A549 (cell line): ENCODE measurements around the gene AFAP1. TPM values are rescaled to one million over a fixed set of nuclear protein-coding genes. Genes with fewer than 3 reads are reported as not detected.
A peak's percentile ranks its signal among the peaks of the same experiment; 100 is the strongest.

Experiments
- ATAC-seq, 2 experiments: fragments of 200-7000 bp in 1 of 2; fragments of >200 bp in 1 of 2; cut with Nextera tagmentation in 1 of 2; cut with Tn5 transposase in 1 of 2; 3 replicates each; pipeline versions ENCODE4 v1.8.0 to v1.9.1; 2018 to 2020; ENCODE audit warnings: mild to moderate bottlenecking in 1 of 2, moderate library complexity in 1 of 2
- CTCF ChIA-PET: fragments of 300-600 bp; sonication (Branson Sonifier 250); formaldehyde crosslinking; extraction: SDS; loops from one replicate; lab custom pipeline; 2021; ENCODE audit warnings: antibody characterized with exemption, inconsistent platforms; lab: Yijun Ruan, JAX
- POLR2A ChIA-PET: fragments of 350-600 bp; formaldehyde crosslinking; extraction: SDS; loops from one replicate; lab custom pipeline; 2021; ENCODE audit warnings: antibody characterized with exemption, inconsistent platforms; lab: Yijun Ruan, JAX
- DNase-seq, 2 experiments: peaks; one replicate each; pipeline versions ENCODE4 v3.0.0 to v3.0.0-alpha.2; 2011 to 2016; ENCODE audit warnings: low read depth in 1 of 2, low spot score in 1 of 2
- FAIRE-seq: peaks from 2 replicates; lab custom pipeline; 2011; peaks lifted over from hg19 to GRCh38; lab: Jason Lieb, UNC
- H3K27ac ChIP-seq, 2 experiments: fragments of >200 bp; sonication (Bioruptor Twin); formaldehyde crosslinking; 3 replicates each; pipeline ENCODE4 v1.5.1; 2016 to 2017
- H3K4me1 ChIP-seq: fragments of >200 bp; sonication (Bioruptor Twin); formaldehyde crosslinking; 3 replicates; pipeline ENCODE4 v1.6.1; 2016
- H3K4me2 ChIP-seq: fragments of >200 bp; sonication (Bioruptor Twin); formaldehyde crosslinking; 3 replicates; pipeline ENCODE4 v1.6.1; 2016
- H3K4me3 ChIP-seq: fragments of >200 bp; sonication (Bioruptor Twin); formaldehyde crosslinking; 3 replicates; pipeline ENCODE4 v1.5.1; 2016
- H3K9me3 ChIP-seq: fragments of >200 bp; sonication (Bioruptor Twin); formaldehyde crosslinking; 3 replicates; pipeline ENCODE4 v1.6.1; 2016
- ATOH8 ChIP-seq: fragments of 250-450 bp; sonication (Bioruptor Pico); IDR thresholded peaks from 2 replicates; pipeline ENCODE4 v1.5.0; 2020; ENCODE audit warnings: low read depth, mild to moderate bottlenecking, moderate library complexity
- BCL3 ChIP-seq: fragments of >200 bp; sonication (Bioruptor Twin); formaldehyde crosslinking; IDR thresholded peaks from 3 replicates; pipeline ENCODE4 v1.6.1; 2016
- CBX2 ChIP-seq: fragments of 200-600 bp; sonication (generic); IDR thresholded peaks from 2 replicates; pipeline ENCODE4 v1.6.1; 2016; ENCODE audit warnings: low read depth, mild to moderate bottlenecking, borderline replicate concordance
- CHD4 ChIP-seq: fragments of 200-600 bp; sonication (generic); IDR thresholded peaks from 2 replicates; pipeline ENCODE4 v1.6.1; 2016; ENCODE audit warnings: antibody characterized with exemption, mild to moderate bottlenecking, borderline replicate concordance
- CTCF ChIP-seq: fragments of >200 bp; sonication (Bioruptor Twin); formaldehyde crosslinking; IDR thresholded peaks from 3 replicates; pipeline ENCODE4 v1.5.1; 2016
- E2F6 ChIP-seq: IDR thresholded peaks from 2 replicates; pipeline ENCODE4 v1.6.1; 2012; ENCODE audit warnings: low read depth, borderline replicate concordance
- ESRRA ChIP-seq: fragments of 150-350 bp; IDR thresholded peaks from 2 replicates; pipeline ENCODE4 v1.6.1; 2014; ENCODE audit warnings: mild to moderate bottlenecking, low read length, borderline replicate concordance
- HES2 ChIP-seq: fragments of >200 bp; sonication (Bioruptor Twin); formaldehyde crosslinking; IDR thresholded peaks from 2 replicates; pipeline ENCODE4 v1.6.1; 2016
- HOXA7 ChIP-seq: fragments of 250-450 bp; sonication (Bioruptor Pico); IDR thresholded peaks from 2 replicates; pipeline ENCODE4 v1.5.0; 2020; ENCODE audit warnings: mild to moderate bottlenecking, moderate library complexity
- HOXB5 ChIP-seq: fragments of 250-450 bp; sonication (Bioruptor Pico); IDR thresholded peaks from 2 replicates; pipeline ENCODE4 v1.5.0; 2020; ENCODE audit warnings: mild to moderate bottlenecking, moderate library complexity
- JUN ChIP-seq, 2 experiments: fragments of >200 bp; sonication (Bioruptor Twin); formaldehyde crosslinking; IDR thresholded peaks; 2 replicates in 1 of 2; 3 replicates in 1 of 2; pipeline ENCODE4 v1.6.1; 2016 to 2017
- KDM1A ChIP-seq: fragments of 200-600 bp; sonication (generic); IDR thresholded peaks from 2 replicates; pipeline ENCODE4 v1.6.1; 2016; ENCODE audit warnings: low read depth, mild to moderate bottlenecking
- MAZ ChIP-seq: fragments of 150-350 bp; IDR thresholded peaks from 2 replicates; pipeline ENCODE4 v1.6.1; 2014; ENCODE audit warnings: antibody characterized with exemption, low read depth, low read length, borderline replicate concordance
- NFE2L2 ChIP-seq: fragments of 150-350 bp; conservative IDR thresholded peaks from 2 replicates; pipeline ENCODE4 v1.6.1; 2014; ENCODE audit warnings: low read length
- PBX3 ChIP-seq: IDR thresholded peaks from 2 replicates; pipeline ENCODE4 v1.6.1; 2012
- PHF8 ChIP-seq: fragments of 200-600 bp; sonication (generic); IDR thresholded peaks from 2 replicates; pipeline ENCODE4 v1.6.1; 2016; ENCODE audit warnings: low read depth, mild to moderate bottlenecking, antibody characterized with exemption, moderate library complexity, borderline replicate concordance
- POLR2AphosphoS2 ChIP-seq: conservative IDR thresholded peaks from 2 replicates; pipeline ENCODE4 v1.6.1; 2012; ENCODE audit warnings: low read length, improper control_type of control experiment, inconsistent platforms
- REST ChIP-seq: fragments of 200-600 bp; sonication (generic); IDR thresholded peaks from 2 replicates; pipeline ENCODE4 v1.6.1; 2016; ENCODE audit warnings: antibody characterized with exemption, mild to moderate bottlenecking, moderate library complexity
- TP53 ChIP-seq: fragments of 250-450 bp; sonication (Bioruptor Pico); IDR thresholded peaks from 2 replicates; pipeline ENCODE4 v1.5.0; 2021; ENCODE audit warnings: mild to moderate bottlenecking, moderate library complexity
- USF2 ChIP-seq: fragments of 450-650 bp; IDR thresholded peaks from 2 replicates; pipeline ENCODE4 v1.6.1; 2014; ENCODE audit warnings: antibody characterized with exemption
- ZNF302 ChIP-seq: fragments of 250-450 bp; sonication (Bioruptor Pico); IDR thresholded peaks from 2 replicates; pipeline ENCODE4 v1.9.0; 2021; ENCODE audit warnings: inconsistent platforms, mild to moderate bottlenecking, moderate library complexity
- ZSCAN20 ChIP-seq: fragments of 250-450 bp; sonication (Bioruptor Pico); IDR thresholded peaks from 2 replicates; pipeline ENCODE4 v1.8.0; 2022; ENCODE audit warnings: mild to moderate bottlenecking, moderate library complexity
- WGBS: methylation state at CpG from one replicate; pipeline ENCODE4 v1.1.6; 2017; ENCODE audit errors: missing lambda C conversion rate; 5-methylcytosine and 5-hydroxymethylcytosine counted together
- polyA plus RNA-seq, 4 experiments: library from polyadenylated mRNA; depleted of rRNA in 3 of 4; stranded (reverse); fragments of >200 nt; fragmentation: RNase III in 1 of 4; extraction: RNeasy Plus Mini Kit Qiagen cat#74134 plus additional on column Dnase treatment in 1 of 4; gene quantifications; 2 replicates in 3 of 4; 3 replicates in 1 of 4; pipeline ENCODE4 v1.2.3, GENCODE V29; 2011 to 2017

AFAP1 gene
- polyA plus RNA-seq, 2 of the 4 experiments (the other 2 are of a cell fraction) = 25.4 to 29.6 TPM

- TF ChIP-seq CTCF (peak; percentile 76), ATOH8 (no peak), JUN (IDR thresholded peaks at IDR 0.05) (no peak)
These were observed 47.7 kb upstream of the AFAP1 start (continued) for GRCh38 chr4:7987148-7987989.

- H3K27ac ChIP-seq = peak overlapping the region in 1 of 2 experiments; percentile 82; a peak in 4 of 6 replicates
- DNase-seq (no peak), FAIRE-seq (no peak), ATAC-seq (no peak)
- POLR2A ChIA-PET = no interaction called here
- no peaks in the 10 kb centered on the region for H3K9me3 ChIP-seq
- peaks cover 13% of the 10 kb centered on the region; the same call in 2 of the 3 replicates for H3K4me1 ChIP-seq
- TF ChIP-seq HOXB5 (CRISPR knock-in tag) (no peak), E2F6 (no peak), PHF8 (no peak), ZNF302 (CRISPR knock-in tag) (no peak), CHD4 (no peak), ESRRA (no peak), HOXA7 (CRISPR knock-in tag) (no peak), CBX2 (no peak), KDM1A (no peak), USF2 (no peak), ZSCAN20 (no peak), HES2 (no peak), POLR2AphosphoS2 (no peak), PBX3 (no peak), TP53 (no peak), REST (no peak), NFE2L2 (no peak), MAZ (no peak), BCL3 (no peak), CTCF (no peak)
- no peak overlapping the region for H3K4me3 ChIP-seq
- H3K4me2 ChIP-seq = no peak overlapping the region
- WGBS = 91% methylated on average over 17 of the region's 21 CpGs
- CTCF ChIA-PET = interaction anchor here (0.8 to 9.4 kb wide), 16 partner anchors 13 to 792 kb away, joined by 3 to 94 read pairs (median 4); no protein-coding TSS in a partner anchor
These were observed 46.3 kb upstream of the AFAP1 start for GRCh38 chr4:7985891-7986441.
